GM12878 (cell line): Measurements from ENCODE around the gene GPR68.

Experiments used
- EP300 ChIP-seq, 2 experiments: fragments of 150-350 bp in 1 of 2; IDR thresholded peaks; 2 replicates each; pipeline ENCODE4 v1.6.1; 2011 to 2012; ENCODE audit warnings: low read depth in 2 of 2, low read length in 2 of 2, borderline replicate concordance in 1 of 2, improper control_type of control experiment in 1 of 2, inconsistent platforms in 1 of 2; ENCODE audit not compliant: control insufficient read depth in 1 of 2
- IKZF2 ChIP-seq, 2 experiments: fragments of 450-650 bp; IDR thresholded peaks; 2 replicates each; pipeline ENCODE4 v1.6.1; 2017; ENCODE audit warnings: mild to moderate bottlenecking in 2 of 2, moderate library complexity in 2 of 2
- POLR2A ChIP-seq: IDR thresholded peaks from 2 replicates; pipeline ENCODE4 v1.6.1; 2011; ENCODE audit warnings: low read depth, mild to moderate bottlenecking, low read length
- POLR2AphosphoS5 ChIP-seq: IDR thresholded peaks from 2 replicates; pipeline ENCODE4 v1.6.1; 2011; ENCODE audit warnings: mild to moderate bottlenecking, low read length, inconsistent platforms
- RB1 ChIP-seq: fragments of 450-650 bp; formaldehyde crosslinking; IDR thresholded peaks from 2 replicates; pipeline ENCODE4 v1.6.1; 2017; ENCODE audit warnings: mild to moderate bottlenecking, borderline replicate concordance
- SKIL ChIP-seq: fragments of 450-650 bp; IDR thresholded peaks from 2 replicates; pipeline ENCODE4 v1.6.1; 2017; ENCODE audit warnings: mild to moderate bottlenecking, low read depth, inconsistent platforms; ENCODE audit not compliant: poor library complexity, severe bottlenecking
- TF ChIP-seq, protein P1 (sequence below): IDR thresholded peaks from 2 replicates; pipeline ENCODE4 v1.6.1; 2012; ENCODE audit warnings: low read depth, low read length, improper control_type of control experiment
- TF ChIP-seq, protein P2 (sequence below): IDR thresholded peaks from 2 replicates; pipeline ENCODE4 v1.6.1; 2012; ENCODE audit warnings: low read depth, low read length, improper control_type of control experiment
- TF ChIP-seq, protein P3 (sequence below), 3 experiments: IDR thresholded peaks in 2 of 3; conservative IDR thresholded peaks in 1 of 3; 2 replicates each; pipeline ENCODE4 v1.5.1; 2011; ENCODE audit warnings: low read depth in 3 of 3, low read length in 3 of 3, mild to moderate bottlenecking in 3 of 3, control low read depth in 2 of 3, moderate library complexity in 2 of 3, inconsistent platforms in 1 of 3, mixed read lengths in 1 of 3; ENCODE audit not compliant: control insufficient read depth in 2 of 3, insufficient read depth in 1 of 3; ENCODE audit errors: extremely low read depth in 1 of 3

DNA sequence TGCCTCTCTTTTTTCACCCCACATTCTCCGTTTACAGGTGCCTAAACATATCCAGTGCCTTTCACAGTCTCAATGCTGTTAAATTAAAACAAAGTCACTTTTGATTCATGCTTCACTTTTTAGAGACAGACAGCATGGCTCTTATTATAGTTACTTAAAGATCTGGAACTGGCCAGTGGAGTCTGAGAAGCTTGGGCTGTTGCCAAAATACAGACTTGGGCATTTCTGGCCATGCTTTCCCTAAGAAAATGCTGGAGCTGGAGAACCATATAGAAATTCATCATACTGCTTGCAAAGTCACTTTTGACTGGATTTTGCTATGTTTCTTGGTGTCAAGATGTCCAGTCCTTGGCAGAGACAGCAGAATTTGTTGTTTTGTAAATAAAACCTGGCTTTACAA is 12.2 kb upstream of the GPR68 start:
- TF ChIP-seq EP300 (IDR thresholded peaks at IDR 0.05; ENCODE audit: borderline replicate concordance in 1 of 2, control insufficient read depth in 1 of 2, low read depth in 2 of 2, low read length in 2 of 2) = no peak
- no peak for TF ChIP-seq POLR2A
- no peak for TF ChIP-seq RB1
- no peak for TF ChIP-seq POLR2AphosphoS5
- no peak for TF ChIP-seq IKZF2 (IDR thresholded peaks at IDR 0.05)
- TF ChIP-seq, protein P1, sequence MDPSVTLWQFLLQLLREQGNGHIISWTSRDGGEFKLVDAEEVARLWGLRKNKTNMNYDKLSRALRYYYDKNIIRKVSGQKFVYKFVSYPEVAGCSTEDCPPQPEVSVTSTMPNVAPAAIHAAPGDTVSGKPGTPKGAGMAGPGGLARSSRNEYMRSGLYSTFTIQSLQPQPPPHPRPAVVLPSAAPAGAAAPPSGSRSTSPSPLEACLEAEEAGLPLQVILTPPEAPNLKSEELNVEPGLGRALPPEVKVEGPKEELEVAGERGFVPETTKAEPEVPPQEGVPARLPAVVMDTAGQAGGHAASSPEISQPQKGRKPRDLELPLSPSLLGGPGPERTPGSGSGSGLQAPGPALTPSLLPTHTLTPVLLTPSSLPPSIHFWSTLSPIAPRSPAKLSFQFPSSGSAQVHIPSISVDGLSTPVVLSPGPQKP = no peak
- TF ChIP-seq, protein P2, sequence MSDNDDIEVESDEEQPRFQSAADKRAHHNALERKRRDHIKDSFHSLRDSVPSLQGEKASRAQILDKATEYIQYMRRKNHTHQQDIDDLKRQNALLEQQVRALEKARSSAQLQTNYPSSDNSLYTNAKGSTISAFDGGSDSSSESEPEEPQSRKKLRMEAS = no peak
- TF ChIP-seq, protein P3, sequence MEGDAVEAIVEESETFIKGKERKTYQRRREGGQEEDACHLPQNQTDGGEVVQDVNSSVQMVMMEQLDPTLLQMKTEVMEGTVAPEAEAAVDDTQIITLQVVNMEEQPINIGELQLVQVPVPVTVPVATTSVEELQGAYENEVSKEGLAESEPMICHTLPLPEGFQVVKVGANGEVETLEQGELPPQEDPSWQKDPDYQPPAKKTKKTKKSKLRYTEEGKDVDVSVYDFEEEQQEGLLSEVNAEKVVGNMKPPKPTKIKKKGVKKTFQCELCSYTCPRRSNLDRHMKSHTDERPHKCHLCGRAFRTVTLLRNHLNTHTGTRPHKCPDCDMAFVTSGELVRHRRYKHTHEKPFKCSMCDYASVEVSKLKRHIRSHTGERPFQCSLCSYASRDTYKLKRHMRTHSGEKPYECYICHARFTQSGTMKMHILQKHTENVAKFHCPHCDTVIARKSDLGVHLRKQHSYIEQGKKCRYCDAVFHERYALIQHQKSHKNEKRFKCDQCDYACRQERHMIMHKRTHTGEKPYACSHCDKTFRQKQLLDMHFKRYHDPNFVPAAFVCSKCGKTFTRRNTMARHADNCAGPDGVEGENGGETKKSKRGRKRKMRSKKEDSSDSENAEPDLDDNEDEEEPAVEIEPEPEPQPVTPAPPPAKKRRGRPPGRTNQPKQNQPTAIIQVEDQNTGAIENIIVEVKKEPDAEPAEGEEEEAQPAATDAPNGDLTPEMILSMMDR (IDR thresholded peaks at IDR 0.05 in 2 of 3, conservative IDR thresholded peaks at IDR 0.05 in 1 of 3; ENCODE audit: control insufficient read depth in 2 of 3, extremely low read depth in 1 of 3, insufficient read depth in 1 of 3, low read depth in 3 of 3, low read length in 3 of 3) = no peak
- no peak for TF ChIP-seq SKIL
